ENCODE results near the gene ENDOG.

DNA sequence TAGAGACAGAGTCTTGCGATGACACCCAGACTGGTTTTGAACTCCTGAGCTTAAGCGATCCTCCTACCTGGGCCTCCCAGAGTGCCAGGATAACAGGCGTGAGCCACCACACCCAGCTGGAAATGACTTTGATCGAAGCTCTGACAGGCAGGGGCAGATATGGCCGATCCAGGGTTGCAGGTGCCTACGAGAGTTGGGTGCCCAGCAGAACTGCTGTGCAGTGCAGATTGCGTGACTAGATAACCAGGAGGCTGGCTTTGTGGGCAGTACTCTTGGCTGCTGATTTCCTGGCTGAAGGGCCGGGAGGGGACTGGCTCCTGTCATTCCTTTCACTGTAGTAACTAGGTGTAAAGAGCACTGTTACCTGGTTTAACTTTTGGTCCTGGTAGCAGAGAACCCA is 19.4 kb upstream of the ENDOG start:
- TF ChIP-seq, protein P1, sequence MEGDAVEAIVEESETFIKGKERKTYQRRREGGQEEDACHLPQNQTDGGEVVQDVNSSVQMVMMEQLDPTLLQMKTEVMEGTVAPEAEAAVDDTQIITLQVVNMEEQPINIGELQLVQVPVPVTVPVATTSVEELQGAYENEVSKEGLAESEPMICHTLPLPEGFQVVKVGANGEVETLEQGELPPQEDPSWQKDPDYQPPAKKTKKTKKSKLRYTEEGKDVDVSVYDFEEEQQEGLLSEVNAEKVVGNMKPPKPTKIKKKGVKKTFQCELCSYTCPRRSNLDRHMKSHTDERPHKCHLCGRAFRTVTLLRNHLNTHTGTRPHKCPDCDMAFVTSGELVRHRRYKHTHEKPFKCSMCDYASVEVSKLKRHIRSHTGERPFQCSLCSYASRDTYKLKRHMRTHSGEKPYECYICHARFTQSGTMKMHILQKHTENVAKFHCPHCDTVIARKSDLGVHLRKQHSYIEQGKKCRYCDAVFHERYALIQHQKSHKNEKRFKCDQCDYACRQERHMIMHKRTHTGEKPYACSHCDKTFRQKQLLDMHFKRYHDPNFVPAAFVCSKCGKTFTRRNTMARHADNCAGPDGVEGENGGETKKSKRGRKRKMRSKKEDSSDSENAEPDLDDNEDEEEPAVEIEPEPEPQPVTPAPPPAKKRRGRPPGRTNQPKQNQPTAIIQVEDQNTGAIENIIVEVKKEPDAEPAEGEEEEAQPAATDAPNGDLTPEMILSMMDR (IDR thresholded peaks at IDR 0.05): no peak
- no peak for TF ChIP-seq POLR2A (IDR thresholded peaks at IDR 0.05)
